ENCODE results near the gene GPATCH1.
A peak's percentile ranks its signal among the peaks of the same experiment; 100 is the strongest.

Gene GPATCH1

DNA sequence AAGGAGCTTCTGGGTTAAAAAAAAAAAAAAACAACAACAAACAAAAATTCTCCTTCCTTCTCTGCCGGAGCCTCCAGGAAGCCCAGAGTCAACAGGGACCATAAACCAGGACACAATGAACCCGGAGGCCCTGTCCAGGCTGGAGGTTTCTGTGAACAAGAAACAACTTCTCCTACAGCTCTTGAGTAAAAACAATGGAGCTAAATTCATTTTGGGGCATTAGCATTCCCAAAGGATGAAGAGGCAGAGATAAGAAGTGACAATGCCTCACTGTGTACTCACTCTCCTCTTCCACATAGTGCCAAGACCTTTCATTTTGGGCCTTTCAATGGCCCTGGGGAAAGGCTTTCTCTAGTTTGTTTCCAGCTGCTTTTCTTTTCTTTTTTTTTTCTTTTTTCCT is 25.3 kb upstream of the GPATCH1 start:
- DNase-seq (ENCODE audit: low read depth, low spot score): no peak
- Histone ChIP-seq H3K4me3 (no peak overlapping the region), H3K9ac (ENCODE audit: insufficient read length) (no peak overlapping the region), H3K9me3 (ENCODE audit: low read depth, low read length) (no peaks in the 10 kb centered on the region), H3K27ac (no peak overlapping the region), H3K36me3 (ENCODE audit: insufficient read depth, low read length) (no peaks in the 10 kb centered on the region; the same call in 1 of the 2 replicates)
- no peak for TF ChIP-seq FOXP2 (optimal IDR thresholded peaks at IDR 0.05; ENCODE audit: control extremely low read depth, extremely low read length, insufficient read depth)

DNA sequence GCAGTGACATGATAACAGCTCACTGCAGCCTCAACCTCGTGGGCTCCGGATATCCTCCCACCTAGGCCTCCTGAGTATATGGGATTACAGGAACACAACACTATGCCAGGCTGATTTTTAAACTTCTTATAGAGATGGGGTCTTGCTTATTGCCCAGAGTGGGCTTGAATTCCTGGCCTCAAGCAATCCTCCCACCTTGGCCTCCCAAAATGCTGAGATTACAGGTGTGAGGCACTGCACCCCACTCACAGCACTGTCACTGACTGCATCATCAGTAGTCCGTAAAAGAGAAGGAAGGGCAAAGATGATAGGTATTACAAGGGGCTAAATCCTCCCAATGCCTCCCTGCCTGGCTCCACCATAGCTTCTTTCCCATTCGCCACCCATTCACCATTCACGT is 20.4 kb upstream of the GPATCH1 start:
- Histone ChIP-seq H3K4me3 (no peak overlapping the region), H3K9me3 (ENCODE audit: low read depth, low read length) (no peaks in the 10 kb centered on the region), H3K36me3 (ENCODE audit: insufficient read depth, low read length) (no peaks in the 10 kb centered on the region), H3K27ac (no peak overlapping the region), H3K9ac (ENCODE audit: insufficient read length) (no peak overlapping the region)
- no peak for DNase-seq (ENCODE audit: low read depth, low spot score)
- TF ChIP-seq FOXP2 (optimal IDR thresholded peaks at IDR 0.05; ENCODE audit: control extremely low read depth, extremely low read length, insufficient read depth): no peak
- TF ChIP-seq EZH2 (IDR thresholded peaks at IDR 0.05): no peak
- TF ChIP-seq POLR2AphosphoS5 (IDR thresholded peaks at IDR 0.05; ENCODE audit: borderline replicate concordance, low read depth, low read length): no peak

DNA sequence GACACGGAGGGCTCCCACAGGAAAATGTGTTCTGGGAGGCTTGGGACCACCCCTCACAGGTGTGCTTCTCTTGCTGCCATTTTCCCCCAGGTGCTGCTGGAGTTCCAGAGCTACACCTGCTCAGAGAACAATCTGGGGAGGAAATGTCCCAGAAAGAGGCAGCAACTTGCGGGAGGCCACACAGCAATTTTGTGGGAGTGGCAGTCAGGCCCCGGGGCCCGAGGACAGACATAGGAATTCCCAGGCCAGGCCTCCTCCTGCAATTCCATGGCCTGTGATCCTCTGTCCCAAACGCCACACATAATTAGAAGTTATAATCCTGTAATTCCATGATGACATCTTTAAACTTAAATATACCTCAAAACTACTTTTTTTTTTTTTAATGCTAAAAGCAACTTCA is 18.1 kb upstream of the GPATCH1 start:
- Histone ChIP-seq H3K9me3 (ENCODE audit: low read depth, low read length) (no peaks in the 10 kb centered on the region), H3K4me3 (peak overlapping the region; percentile 56), H3K9ac (ENCODE audit: insufficient read length) (no peak overlapping the region), H3K27ac (no peak overlapping the region), H3K36me3 (ENCODE audit: insufficient read depth, low read length) (no peaks in the 10 kb centered on the region)
- no peak for DNase-seq (ENCODE audit: low read depth, low spot score)
- TF ChIP-seq FOXP2 (optimal IDR thresholded peaks at IDR 0.05; ENCODE audit: control extremely low read depth, extremely low read length, insufficient read depth) (no peak), POLR2AphosphoS5 (IDR thresholded peaks at IDR 0.05; ENCODE audit: borderline replicate concordance, low read depth, low read length) (no peak), EZH2 (IDR thresholded peaks at IDR 0.05) (no peak)

DNA sequence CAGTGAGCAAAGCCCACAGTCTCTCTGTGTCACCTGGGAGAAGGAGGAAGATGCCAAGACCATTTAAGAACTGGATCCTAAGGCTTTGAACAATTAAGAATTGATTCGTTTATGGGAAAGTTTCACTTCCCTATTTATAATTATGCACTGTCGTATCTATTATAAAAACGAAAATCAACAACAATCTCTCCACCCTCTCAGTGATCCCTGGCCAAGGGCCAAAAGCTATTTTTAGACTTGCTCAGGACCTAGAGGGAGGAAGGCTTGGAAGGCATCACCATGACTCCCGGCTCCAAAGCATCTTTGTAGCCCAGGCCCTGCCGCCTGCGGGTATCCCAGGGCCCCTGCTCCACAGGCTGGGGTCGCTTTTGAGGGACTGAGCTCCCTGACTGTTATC is 17.6 kb upstream of the GPATCH1 start:
- DNase-seq (ENCODE audit: low read depth, low spot score): no peak

DNA sequence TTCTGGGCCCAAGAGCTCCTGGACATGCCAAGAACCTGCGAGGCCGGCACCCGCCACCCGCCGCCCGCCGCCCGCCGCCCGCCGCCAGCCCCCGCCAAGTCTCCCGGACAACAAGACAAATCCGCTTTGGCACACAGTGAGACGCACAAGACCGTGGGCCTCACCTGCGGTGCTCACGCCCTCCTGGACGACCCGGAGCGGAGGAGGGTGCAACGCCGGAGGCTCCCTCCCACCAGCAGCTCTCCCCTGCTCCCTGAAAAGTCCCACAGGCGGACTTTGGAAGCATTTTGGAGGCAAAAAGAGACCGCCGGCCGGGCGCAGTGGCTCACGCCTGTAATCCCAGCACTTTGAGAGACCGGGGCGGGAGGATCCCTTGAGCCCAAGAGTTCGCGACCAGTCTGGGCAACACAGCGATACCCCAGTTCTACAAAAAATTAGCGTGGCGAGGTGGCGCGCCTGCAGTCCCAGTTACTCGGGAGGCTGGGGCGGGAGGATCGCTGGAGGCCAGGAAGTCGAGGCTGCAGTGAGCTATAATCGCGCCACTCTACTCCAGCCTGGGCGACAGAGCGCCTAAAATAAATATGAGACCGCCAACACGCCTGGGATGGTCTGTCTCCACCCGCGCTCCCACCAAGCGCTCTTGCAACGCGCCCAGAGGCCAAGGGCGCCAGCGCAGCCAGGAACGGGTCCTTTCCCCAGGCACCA is 17.1 kb upstream of the GPATCH1 start:
- H3K9me3 ChIP-seq (ENCODE audit: low read depth, low read length): no peaks in the 10 kb centered on the region
- peak overlapping the region; percentile 82 for H3K4me3 ChIP-seq
- H3K27ac ChIP-seq: no peak overlapping the region
- H3K9ac ChIP-seq (ENCODE audit: insufficient read length): peak overlapping the region; percentile 59
- no peak for DNase-seq (ENCODE audit: low read depth, low spot score)
- no peaks in the 10 kb centered on the region for H3K36me3 ChIP-seq (ENCODE audit: insufficient read depth, low read length)
- TF ChIP-seq POLR2AphosphoS5 (IDR thresholded peaks at IDR 0.05; ENCODE audit: borderline replicate concordance, low read depth, low read length) (no peak), EZH2 (IDR thresholded peaks at IDR 0.05) (no peak), FOXP2 (optimal IDR thresholded peaks at IDR 0.05; ENCODE audit: control extremely low read depth, extremely low read length, insufficient read depth) (no peak)

More for the DNA sequence above, 17.6 kb upstream of the GPATCH1 start:
- no peaks in the 10 kb centered on the region for H3K9me3 ChIP-seq (ENCODE audit: low read depth, low read length)
- TF ChIP-seq EZH2 (IDR thresholded peaks at IDR 0.05): no peak
- TF ChIP-seq POLR2AphosphoS5 (IDR thresholded peaks at IDR 0.05; ENCODE audit: borderline replicate concordance, low read depth, low read length): no peak
- no peak overlapping the region for H3K27ac ChIP-seq
- H3K9ac ChIP-seq (ENCODE audit: insufficient read length): no peak overlapping the region
- no peaks in the 10 kb centered on the region for H3K36me3 ChIP-seq (ENCODE audit: insufficient read depth, low read length)
- H3K4me3 ChIP-seq: peak overlapping the region; percentile 56

DNA sequence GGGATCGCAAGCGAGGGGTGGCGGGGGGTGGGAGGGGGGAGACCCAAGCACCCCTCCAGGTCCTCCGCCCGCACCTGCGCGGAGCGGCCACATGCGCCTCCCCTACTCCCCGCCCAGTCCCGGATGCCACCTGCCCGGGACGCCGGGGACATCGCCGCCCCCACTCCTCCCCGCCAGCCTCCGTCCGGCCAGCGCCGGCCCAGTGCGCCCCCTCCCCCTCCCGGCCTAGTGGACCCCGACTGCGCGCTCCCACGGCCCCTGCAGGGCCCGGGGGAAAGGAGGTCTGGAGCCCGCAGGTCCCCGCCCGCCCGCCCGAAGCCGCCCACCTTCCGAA is 16.6 kb upstream of the GPATCH1 start:
- no peaks in the 10 kb centered on the region for H3K36me3 ChIP-seq (ENCODE audit: insufficient read depth, low read length)
- no peak for DNase-seq (ENCODE audit: low read depth, low spot score)
- no peak overlapping the region for H3K27ac ChIP-seq
- peak overlapping the region; percentile 82 for H3K4me3 ChIP-seq
- H3K9ac ChIP-seq (ENCODE audit: insufficient read length): peak overlapping the region; percentile 59
- no peaks in the 10 kb centered on the region for H3K9me3 ChIP-seq (ENCODE audit: low read depth, low read length)
- TF ChIP-seq FOXP2 (optimal IDR thresholded peaks at IDR 0.05; ENCODE audit: control extremely low read depth, extremely low read length, insufficient read depth) (no peak), POLR2AphosphoS5 (IDR thresholded peaks at IDR 0.05; ENCODE audit: borderline replicate concordance, low read depth, low read length) (no peak), EZH2 (IDR thresholded peaks at IDR 0.05) (no peak)

DNA sequence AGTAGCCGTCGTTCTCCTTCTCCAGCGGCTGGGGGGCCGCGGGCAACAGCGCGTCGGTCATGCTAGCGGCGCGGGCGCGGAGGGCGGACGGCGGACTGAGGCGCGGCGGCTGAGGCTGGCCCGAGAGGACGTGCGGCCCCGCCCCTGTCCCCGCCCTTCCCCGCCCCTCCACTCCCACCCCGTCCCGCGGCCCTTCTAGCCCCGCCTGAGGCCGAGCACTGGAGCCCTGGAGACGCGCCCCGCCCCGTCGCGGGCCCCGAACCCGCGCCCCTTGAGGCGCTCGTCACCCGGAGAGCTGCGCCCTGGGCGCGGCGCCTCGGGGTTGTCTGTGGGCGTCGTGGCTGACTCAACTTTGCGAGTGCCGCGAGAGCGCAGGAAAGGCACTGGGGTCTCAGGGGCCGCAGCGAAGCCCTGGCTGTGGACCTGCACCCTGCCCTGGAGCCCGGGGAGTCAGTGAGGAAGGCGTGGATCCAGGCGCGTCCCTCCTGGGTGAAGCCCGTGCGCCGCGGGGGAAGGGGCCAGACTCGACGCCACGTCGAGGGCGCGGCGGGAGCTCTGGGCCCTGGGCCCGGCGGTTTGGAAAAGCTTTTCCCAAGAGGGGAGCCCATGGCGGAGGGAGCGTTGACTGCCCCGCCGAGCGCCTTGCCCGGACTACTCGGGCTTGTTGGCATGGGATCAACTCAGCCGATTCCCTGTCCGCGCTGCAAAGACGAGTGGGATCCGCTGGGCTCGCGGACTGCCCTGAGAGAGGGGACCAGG is 16.0 kb upstream of the GPATCH1 start, which contains the start of gene RHPN2:
Gene RHPN2 (minus strand): TSS at position 97 of the 759 bp plus-strand sequence. CDS start 36 bp downstream, at position 61.
- TF ChIP-seq POLR2AphosphoS5 (IDR thresholded peaks at IDR 0.05; ENCODE audit: borderline replicate concordance, low read depth, low read length): peak; percentile 46; the same call in 1 of the 2 replicates
- no peak for TF ChIP-seq EZH2 (IDR thresholded peaks at IDR 0.05)
- Histone ChIP-seq H3K36me3 (ENCODE audit: insufficient read depth, low read length) (no peaks in the 10 kb centered on the region), H3K9ac (ENCODE audit: insufficient read length) (peak within 1 kb of the TSS; percentile 59), H3K4me3 (peak within 1 kb of the TSS; percentile 82), H3K27ac (no peak within 1 kb of the TSS), H3K9me3 (ENCODE audit: low read depth, low read length) (no peaks in the 10 kb centered on the region)
- DNase-seq (ENCODE audit: low read depth, low spot score): no peak

DNA sequence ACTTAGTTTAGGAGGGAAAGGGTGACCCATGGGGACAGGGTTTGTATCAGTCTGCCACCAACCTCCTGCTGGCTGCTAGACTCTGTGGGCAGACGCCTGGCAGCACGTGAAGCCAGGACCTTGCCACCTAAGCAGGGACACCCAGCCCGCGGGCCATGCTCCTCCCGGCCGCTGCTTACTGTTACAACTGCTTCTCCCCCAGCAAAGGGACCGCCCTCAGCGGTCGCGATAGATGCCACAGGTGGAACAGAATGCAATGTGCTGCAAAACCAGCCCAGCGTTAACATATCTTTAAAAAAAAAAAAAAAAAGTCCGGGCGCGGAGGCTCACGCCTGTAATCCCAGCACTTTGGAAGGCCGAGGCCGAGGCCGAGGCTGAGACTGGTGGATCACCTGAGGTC is 14.4 kb upstream of the GPATCH1 start:
- H3K9me3 ChIP-seq (ENCODE audit: low read depth, low read length): no peaks in the 10 kb centered on the region
- H3K27ac ChIP-seq: no peak overlapping the region
- no peak for TF ChIP-seq FOXP2 (optimal IDR thresholded peaks at IDR 0.05; ENCODE audit: control extremely low read depth, extremely low read length, insufficient read depth)
- no peak for TF ChIP-seq POLR2AphosphoS5 (IDR thresholded peaks at IDR 0.05; ENCODE audit: borderline replicate concordance, low read depth, low read length)
- TF ChIP-seq EZH2 (IDR thresholded peaks at IDR 0.05): no peak
- no peak overlapping the region for H3K9ac ChIP-seq (ENCODE audit: insufficient read length)
- DNase-seq (ENCODE audit: low read depth, low spot score): no peak
- H3K36me3 ChIP-seq (ENCODE audit: insufficient read depth, low read length): no peaks in the 10 kb centered on the region
- no peak overlapping the region for H3K4me3 ChIP-seq
